ENCODE data around the gene TSPAN11.
"Not testable (repeated sequence)": the region's sequence is repeated elsewhere in the genome, so short reads cannot be mapped to it uniquely, and the experiment has no call there.

TSPAN11 gene

DNA sequence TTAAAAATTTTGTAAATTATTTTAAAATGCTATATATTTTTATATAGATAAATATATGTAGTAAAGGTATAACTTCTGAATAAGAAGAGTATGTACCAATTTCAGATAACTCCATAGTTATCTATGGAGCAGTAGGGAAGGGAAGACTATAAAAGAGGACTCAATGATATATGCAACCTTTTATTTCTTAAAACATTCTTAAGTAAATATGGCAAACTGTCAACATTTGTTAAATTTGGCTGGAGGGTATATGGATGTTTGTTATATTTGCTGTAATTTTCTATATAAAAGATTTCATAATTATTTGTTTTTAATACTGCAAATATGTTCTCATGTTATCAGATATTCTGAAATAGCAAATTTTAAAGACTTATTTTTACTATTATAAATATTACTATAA lies 38.3 kb upstream of the TSPAN11 start:
- Histone ChIP-seq H3K9me2 (replicated peaks; ENCODE audit: low read depth, low read length) (no peaks in the 10 kb centered on the region), H3K9ac (ENCODE audit: low read depth, low read length, poor library complexity, severe bottlenecking) (no peak overlapping the region), H3F3A (ENCODE audit: low read depth) (no peaks in the 10 kb centered on the region), H3K27me3 (ENCODE audit: insufficient read depth, low read length, poor library complexity, severe bottlenecking) (no peaks in the 10 kb centered on the region), H3K9me3 (ENCODE audit: insufficient read depth, low read depth, low read length) (peaks cover 4% of the 10 kb centered on the region; the same call in 1 of the 2 replicates), H3K79me2 (ENCODE audit: insufficient read depth, low read length) (no peaks in the 10 kb centered on the region), H3K4me2 (ENCODE audit: low read depth, low read length, poor library complexity, severe bottlenecking) (no peak overlapping the region), H2AFZ (ENCODE audit: low read length) (no peak overlapping the region), H3K4me1 (ENCODE audit: insufficient read depth, low read length, poor library complexity, severe bottlenecking) (no peaks in the 10 kb centered on the region), H3K36me3 (ENCODE audit: insufficient read depth, low read length) (no peaks in the 10 kb centered on the region), H4K20me1 (ENCODE audit: insufficient read depth, low read length, poor library complexity, severe bottlenecking) (no peaks in the 10 kb centered on the region), H3K4me3 (ENCODE audit: low read length, poor library complexity, severe bottlenecking) (no peak overlapping the region)
- no peak for TF ChIP-seq EZH2phosphoT487 (IDR thresholded peaks at IDR 0.05; ENCODE audit: borderline replicate concordance)

DNA sequence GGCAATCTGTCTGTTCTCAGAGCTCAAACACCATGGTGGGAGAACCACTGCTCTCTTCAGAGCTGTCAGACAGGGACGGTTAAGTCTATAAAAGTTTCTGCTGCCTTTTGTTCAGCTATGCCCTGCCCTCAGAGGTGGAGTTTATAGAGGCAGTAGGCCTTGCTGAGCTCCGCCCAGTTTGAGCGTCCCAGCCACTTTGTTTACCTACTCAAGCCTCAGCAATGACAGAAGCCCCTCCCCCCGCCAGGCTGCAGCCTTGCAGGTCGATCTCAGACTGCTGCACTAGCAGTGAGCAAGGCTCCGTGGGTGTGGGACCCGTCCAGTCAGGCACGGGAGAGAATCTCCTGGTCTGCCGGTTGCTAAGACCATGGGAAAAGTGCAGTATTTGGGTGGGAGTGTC lies 32.0 kb upstream of the TSPAN11 start:
- H3K4me1 ChIP-seq (ENCODE audit: insufficient read depth, low read length, poor library complexity, severe bottlenecking): not testable (repeated sequence)

DNA sequence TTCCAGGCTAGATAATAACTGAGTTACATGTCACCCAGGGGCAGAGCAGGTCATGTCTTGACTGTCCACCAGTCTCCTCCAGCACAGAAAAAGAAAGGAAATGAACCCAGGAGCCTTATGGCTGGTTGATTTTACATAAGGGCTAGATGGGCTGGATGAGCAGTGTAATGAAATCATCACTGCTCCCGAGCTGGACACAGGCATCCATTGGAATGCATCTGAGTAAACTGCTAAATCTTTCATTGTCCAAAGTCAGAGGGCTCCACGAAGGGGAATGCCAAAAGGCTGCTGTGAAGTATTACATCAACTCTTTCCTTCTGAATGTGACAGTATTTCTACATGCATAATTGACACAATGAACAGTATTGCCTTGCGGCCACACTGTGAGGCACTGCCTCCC lies 30.1 kb upstream of the TSPAN11 start:
- TF ChIP-seq, protein P1, sequence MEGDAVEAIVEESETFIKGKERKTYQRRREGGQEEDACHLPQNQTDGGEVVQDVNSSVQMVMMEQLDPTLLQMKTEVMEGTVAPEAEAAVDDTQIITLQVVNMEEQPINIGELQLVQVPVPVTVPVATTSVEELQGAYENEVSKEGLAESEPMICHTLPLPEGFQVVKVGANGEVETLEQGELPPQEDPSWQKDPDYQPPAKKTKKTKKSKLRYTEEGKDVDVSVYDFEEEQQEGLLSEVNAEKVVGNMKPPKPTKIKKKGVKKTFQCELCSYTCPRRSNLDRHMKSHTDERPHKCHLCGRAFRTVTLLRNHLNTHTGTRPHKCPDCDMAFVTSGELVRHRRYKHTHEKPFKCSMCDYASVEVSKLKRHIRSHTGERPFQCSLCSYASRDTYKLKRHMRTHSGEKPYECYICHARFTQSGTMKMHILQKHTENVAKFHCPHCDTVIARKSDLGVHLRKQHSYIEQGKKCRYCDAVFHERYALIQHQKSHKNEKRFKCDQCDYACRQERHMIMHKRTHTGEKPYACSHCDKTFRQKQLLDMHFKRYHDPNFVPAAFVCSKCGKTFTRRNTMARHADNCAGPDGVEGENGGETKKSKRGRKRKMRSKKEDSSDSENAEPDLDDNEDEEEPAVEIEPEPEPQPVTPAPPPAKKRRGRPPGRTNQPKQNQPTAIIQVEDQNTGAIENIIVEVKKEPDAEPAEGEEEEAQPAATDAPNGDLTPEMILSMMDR (conservative IDR thresholded peaks at IDR 0.05; ENCODE audit: low read length): no peak
- TF ChIP-seq EZH2phosphoT487 (IDR thresholded peaks at IDR 0.05; ENCODE audit: borderline replicate concordance): no peak
- Histone ChIP-seq H3F3A (ENCODE audit: low read depth) (no peaks in the 10 kb centered on the region), H4K20me1 (ENCODE audit: insufficient read depth, low read length, poor library complexity, severe bottlenecking) (no peaks in the 10 kb centered on the region), H3K9ac (ENCODE audit: low read depth, low read length, poor library complexity, severe bottlenecking) (no peak overlapping the region), H3K27me3 (ENCODE audit: insufficient read depth, low read length, poor library complexity, severe bottlenecking) (no peaks in the 10 kb centered on the region), H3K4me1 (ENCODE audit: insufficient read depth, low read length, poor library complexity, severe bottlenecking) (no peaks in the 10 kb centered on the region), H2AFZ (ENCODE audit: low read length) (no peak overlapping the region), H3K36me3 (ENCODE audit: insufficient read depth, low read length) (no peaks in the 10 kb centered on the region), H3K9me2 (replicated peaks; ENCODE audit: low read depth, low read length) (no peaks in the 10 kb centered on the region), H3K4me2 (ENCODE audit: low read depth, low read length, poor library complexity, severe bottlenecking) (no peak overlapping the region), H3K9me3 (ENCODE audit: insufficient read depth, low read depth, low read length) (no peaks in the 10 kb centered on the region), H3K4me3 (ENCODE audit: low read length, poor library complexity, severe bottlenecking) (no peak overlapping the region), H3K79me2 (ENCODE audit: insufficient read depth, low read length) (no peaks in the 10 kb centered on the region)

More for the DNA sequence above, 32.0 kb upstream of the TSPAN11 start:
- not testable (repeated sequence) for H2AFZ ChIP-seq (ENCODE audit: low read length); H3K4me2 ChIP-seq (ENCODE audit: low read depth, low read length, poor library complexity, severe bottlenecking); H3K9me2 ChIP-seq (replicated peaks; ENCODE audit: low read depth, low read length); H3K9me3 ChIP-seq (ENCODE audit: insufficient read depth, low read depth, low read length); H3F3A ChIP-seq (ENCODE audit: low read depth); H3K9ac ChIP-seq (ENCODE audit: low read depth, low read length, poor library complexity, severe bottlenecking); H3K36me3 ChIP-seq (ENCODE audit: insufficient read depth, low read length); H3K4me3 ChIP-seq (ENCODE audit: low read length, poor library complexity, severe bottlenecking); H3K27me3 ChIP-seq (ENCODE audit: insufficient read depth, low read length, poor library complexity, severe bottlenecking); H4K20me1 ChIP-seq (ENCODE audit: insufficient read depth, low read length, poor library complexity, severe bottlenecking); H3K79me2 ChIP-seq (ENCODE audit: insufficient read depth, low read length)

DNA sequence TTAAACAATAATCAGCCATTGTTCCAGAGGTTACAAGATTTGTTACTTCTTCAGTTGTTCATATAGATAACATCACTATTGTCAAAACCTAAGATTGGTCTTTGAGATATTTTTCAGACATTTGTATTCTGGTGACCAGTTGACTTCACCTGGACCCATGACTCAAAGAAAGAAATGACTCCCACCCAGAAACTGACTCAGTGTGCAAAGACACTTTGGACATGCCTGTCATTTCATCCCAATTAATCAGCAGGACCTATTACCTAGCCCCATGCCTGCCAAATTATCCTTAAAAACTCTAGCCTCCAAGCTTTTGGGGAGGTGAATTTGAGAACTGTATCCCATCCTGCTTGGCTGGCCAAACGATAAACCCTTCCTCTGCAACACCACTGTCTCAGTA lies 27.7 kb upstream of the TSPAN11 start:
- Histone ChIP-seq H3K9me2 (replicated peaks; ENCODE audit: low read depth, low read length) (no peaks in the 10 kb centered on the region), H3K4me3 (ENCODE audit: low read length, poor library complexity, severe bottlenecking) (no peak overlapping the region), H3K9me3 (ENCODE audit: insufficient read depth, low read depth, low read length) (no peaks in the 10 kb centered on the region), H3K27me3 (ENCODE audit: insufficient read depth, low read length, poor library complexity, severe bottlenecking) (no peaks in the 10 kb centered on the region), H4K20me1 (ENCODE audit: insufficient read depth, low read length, poor library complexity, severe bottlenecking) (no peaks in the 10 kb centered on the region), H3K4me2 (ENCODE audit: low read depth, low read length, poor library complexity, severe bottlenecking) (no peak overlapping the region), H3F3A (ENCODE audit: low read depth) (no peaks in the 10 kb centered on the region), H3K79me2 (ENCODE audit: insufficient read depth, low read length) (no peaks in the 10 kb centered on the region), H2AFZ (ENCODE audit: low read length) (no peak overlapping the region), H3K9ac (ENCODE audit: low read depth, low read length, poor library complexity, severe bottlenecking) (no peak overlapping the region), H3K36me3 (ENCODE audit: insufficient read depth, low read length) (no peaks in the 10 kb centered on the region), H3K4me1 (ENCODE audit: insufficient read depth, low read length, poor library complexity, severe bottlenecking) (no peaks in the 10 kb centered on the region)
- TF ChIP-seq, protein P1 (conservative IDR thresholded peaks at IDR 0.05; ENCODE audit: low read length): no peak
- TF ChIP-seq EZH2phosphoT487 (IDR thresholded peaks at IDR 0.05; ENCODE audit: borderline replicate concordance): no peak
